ENCODE data around the gene WDR87. TPM values are rescaled to one million over a fixed set of nuclear protein-coding genes. Genes with fewer than 3 reads are reported as not detected.
"Not testable (repeated sequence)": the region's sequence is repeated elsewhere in the genome, so short reads cannot be mapped to it uniquely, and the experiment has no call there.

Gene WDR87
- total RNA-seq, 2 experiments from 2014 or later: not detected

DNA sequence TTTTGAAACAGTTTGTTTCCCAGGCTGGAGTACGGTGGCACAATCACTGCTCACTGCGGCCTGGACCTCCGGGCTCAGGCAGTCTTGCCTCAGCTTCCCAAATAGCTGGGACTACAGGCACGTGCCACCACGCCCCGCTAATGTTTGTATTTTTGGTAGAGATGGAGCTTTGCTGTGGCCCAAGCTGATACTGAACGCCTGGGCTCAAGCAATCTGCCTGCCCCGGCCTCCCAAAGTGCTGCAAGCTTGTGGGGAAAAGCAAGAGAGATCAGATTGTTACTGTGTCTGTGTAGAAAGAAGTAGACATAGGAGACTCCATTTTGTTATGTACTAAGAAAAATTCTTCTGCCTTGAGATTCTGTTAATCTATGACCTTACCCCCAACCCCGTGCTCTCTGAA is 40.5 kb downstream of the WDR87 start:
- H3K36me3 Mint-ChIP-seq; intact Hi-C loops (cut with micrococcal nuclease); H3K9me3 Mint-ChIP-seq; H3K27me3 Mint-ChIP-seq; H3K4me1 Mint-ChIP-seq (ENCODE audit: low read depth); H3K4me3 Mint-ChIP-seq; H3K27ac Mint-ChIP-seq; CTCF ChIA-PET; DNase-seq; POLR2A ChIA-PET: not testable (repeated sequence)

DNA sequence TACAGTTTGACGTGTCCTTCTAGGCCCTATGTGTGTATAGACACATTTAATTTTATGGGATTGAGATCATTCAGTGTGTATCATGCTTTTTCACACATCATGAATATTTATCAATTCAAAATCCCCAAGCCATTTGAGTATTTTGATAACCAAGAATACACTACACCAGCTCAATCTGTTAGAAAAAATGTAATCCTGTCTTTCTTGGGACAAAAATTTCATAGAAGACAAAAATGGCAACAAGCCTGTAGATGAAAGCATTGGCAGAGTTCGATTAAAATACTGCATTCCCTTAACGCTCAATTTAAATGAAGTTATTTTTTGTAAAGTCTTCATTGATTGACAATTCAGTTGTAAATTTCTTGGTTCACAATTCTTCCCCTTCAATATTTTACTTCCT is 41.9 kb downstream of the WDR87 start:
- Mint-ChIP-seq H3K4me3 (no peak overlapping the region), H3K27ac (no peak overlapping the region), H3K27me3 (no peaks in the 10 kb centered on the region), H3K9me3 (no peaks in the 10 kb centered on the region), H3K4me1 (ENCODE audit: low read depth) (no peaks in the 10 kb centered on the region), H3K36me3 (no peaks in the 10 kb centered on the region)
- no peak for DNase-seq
- CTCF ChIA-PET: no interaction called here
- intact Hi-C loops (cut with micrococcal nuclease): no loop called here
- POLR2A ChIA-PET: no interaction called here

DNA sequence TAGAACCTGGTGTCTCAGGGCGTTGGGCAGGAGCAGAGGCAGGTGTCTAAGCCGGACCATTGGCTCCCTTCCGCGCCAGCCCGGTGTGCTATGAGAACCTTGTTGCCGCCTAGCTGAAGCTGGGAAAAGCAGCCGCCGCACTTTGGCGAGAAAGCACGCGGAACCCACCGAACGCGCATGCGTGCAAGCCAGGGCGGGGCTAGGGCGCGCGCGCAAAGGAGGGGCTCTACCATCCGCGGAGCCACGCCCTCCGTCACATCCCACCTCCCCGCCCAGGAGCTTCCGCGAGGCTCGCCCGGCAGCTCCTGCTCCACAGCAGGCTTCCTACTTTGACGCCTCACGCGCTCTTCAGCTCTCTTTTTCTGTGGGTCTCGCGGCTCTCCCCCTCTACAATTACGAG is 51.3 kb downstream of the WDR87 start:
- intact Hi-C loops (cut with micrococcal nuclease): no loop called here
- Mint-ChIP-seq H3K27ac (no peak overlapping the region), H3K4me1 (ENCODE audit: low read depth) (no peaks in the 10 kb centered on the region), H3K4me3 (no peak overlapping the region), H3K9me3 (peaks cover 2% of the 10 kb centered on the region), H3K36me3 (no peaks in the 10 kb centered on the region), H3K27me3 (peaks cover 6% of the 10 kb centered on the region)
- POLR2A ChIA-PET: no interaction called here
- CTCF ChIA-PET: no interaction called here
- DNase-seq: peak; percentile 17

DNA sequence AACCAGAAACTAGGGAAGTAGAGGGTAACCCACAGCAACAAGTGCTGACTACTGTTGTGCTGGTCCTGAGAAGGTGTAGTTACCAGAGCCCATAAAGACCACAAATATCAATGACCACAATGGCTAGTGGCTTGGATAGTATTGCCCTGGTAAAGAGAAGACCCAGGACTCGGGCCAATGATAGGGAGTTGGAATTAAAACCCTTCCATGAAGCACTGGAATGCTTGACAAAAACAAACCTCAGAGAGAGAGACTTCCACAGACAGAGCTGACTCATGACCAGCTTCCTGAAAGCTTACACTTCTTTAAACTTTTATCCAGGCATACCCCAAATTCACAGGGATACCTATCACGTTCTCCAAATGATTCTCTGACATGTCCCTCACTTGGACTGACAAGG is 60.5 kb downstream of the WDR87 start:
- no peak overlapping the region for H3K27ac Mint-ChIP-seq
- H3K4me1 Mint-ChIP-seq (ENCODE audit: low read depth): no peaks in the 10 kb centered on the region
- H3K27me3 Mint-ChIP-seq: no peaks in the 10 kb centered on the region
- H3K4me3 Mint-ChIP-seq: no peak overlapping the region
- H3K9me3 Mint-ChIP-seq: no peaks in the 10 kb centered on the region
- DNase-seq: no peak
- intact Hi-C loops (cut with micrococcal nuclease): no loop called here
- no peaks in the 10 kb centered on the region for H3K36me3 Mint-ChIP-seq
- ChIA-PET POLR2A (no interaction called here), CTCF (interaction anchor here (0.7 kb wide), 1 partner anchor 93 kb away, joined by 3 read pairs; no protein-coding TSS in a partner anchor)

Other genes with a start within 250 kb of the WDR87 start
- 1 to 10 TPM; 5.3 to 7.0 TPM for gene ZNF607, start 186.8 kb downstream of the WDR87 start, total RNA-seq
- 1 to 10 TPM; 7.7 to 7.8 TPM for gene ZNF573, start 127.0 kb downstream of the WDR87 start, total RNA-seq
- 10 to 100 TPM; 10.3 to 12.1 TPM for gene SIPA1L3, start 614 bp upstream of the WDR87 start, total RNA-seq